CD8-positive, alpha-beta memory T cell (primary cell): ENCODE measurements around the gene TRMT1. TPM values are rescaled to one million over a fixed set of nuclear protein-coding genes. Genes with fewer than 3 reads are reported as not detected.
A peak's percentile ranks its signal among the peaks of the same experiment; 100 is the strongest.

Experiments used
- CTCF ChIA-PET: fragments of 350-600 bp; sonication (Branson Sonifier 250); formaldehyde crosslinking; loops from one replicate; lab custom pipeline; 2021; ENCODE audit warnings: antibody characterized with exemption; lab: Charles Lee
- POLR2A ChIA-PET: fragments of 350-600 bp; sonication (Branson Sonifier 250); formaldehyde crosslinking; loops from one replicate; lab custom pipeline; 2021; ENCODE audit warnings: antibody characterized with exemption; lab: Charles Lee
- DNase-seq, 5 donors: peaks; one replicate each; pipeline versions ENCODE4 v3.0.0 to v3.0.0-alpha.2; 2020 to 2022; ENCODE audit warnings: mixed read lengths in 1 of 5
- H3K27ac ChIP-seq: one replicate; pipeline ENCODE4 v1.7.0; 2013; ENCODE audit warnings: low read depth, mild to moderate bottlenecking, low read length, moderate library complexity
- H3K27me3 ChIP-seq: 2 replicates; pipeline ENCODE4 v1.7.0; 2013; ENCODE audit warnings: low read length, mild to moderate bottlenecking; ENCODE audit not compliant: insufficient read depth, poor library complexity, severe bottlenecking
- H3K36me3 ChIP-seq: 2 replicates; pipeline ENCODE4 v1.7.0; 2013; ENCODE audit warnings: mild to moderate bottlenecking, low read length, moderate library complexity; ENCODE audit not compliant: insufficient read depth
- H3K4me1 ChIP-seq: 2 replicates; pipeline ENCODE4 v1.7.0; 2013; ENCODE audit warnings: mild to moderate bottlenecking, low read length, moderate library complexity; ENCODE audit not compliant: insufficient read depth
- H3K4me3 ChIP-seq: 2 replicates; pipeline ENCODE4 v1.7.0; 2013; ENCODE audit warnings: mild to moderate bottlenecking, low read length
- H3K9me3 ChIP-seq: 2 replicates; pipeline ENCODE4 v1.7.0; 2013; ENCODE audit warnings: mild to moderate bottlenecking, low read length
- H3K27ac Mint-ChIP-seq, 8 donors: one replicate each; pipeline ENCODE4 v1.8.0; 2020 to 2021; ENCODE audit warnings: mixed read lengths in 8 of 8, mild to moderate bottlenecking in 6 of 8, inconsistent platforms in 3 of 8, moderate library complexity in 3 of 8
- H3K27me3 Mint-ChIP-seq, 2 donors: one replicate each; pipeline ENCODE4 v1.8.0; 2020 to 2021; ENCODE audit warnings: mixed read lengths in 2 of 2, mild to moderate bottlenecking in 1 of 2, moderate library complexity in 1 of 2
- H3K36me3 Mint-ChIP-seq, 3 donors: one replicate each; pipeline ENCODE4 v1.8.0; 2020 to 2021; ENCODE audit warnings: mixed read lengths in 3 of 3, inconsistent platforms in 1 of 3, mild to moderate bottlenecking in 1 of 3
- H3K4me1 Mint-ChIP-seq, 3 donors: one replicate each; pipeline ENCODE4 v1.8.0; 2020 to 2021; ENCODE audit warnings: mixed read lengths in 3 of 3, inconsistent platforms in 1 of 3, mild to moderate bottlenecking in 1 of 3
- H3K4me3 Mint-ChIP-seq, 7 donors: one replicate each; pipeline ENCODE4 v1.8.0; 2020 to 2021; ENCODE audit warnings: mixed read lengths in 7 of 7, mild to moderate bottlenecking in 6 of 7, moderate library complexity in 4 of 7, inconsistent platforms in 2 of 7
- H3K9me3 Mint-ChIP-seq, 5 donors: one replicate each; pipeline ENCODE4 v1.8.0; 2020 to 2022; ENCODE audit warnings: mixed read lengths in 5 of 5, mild to moderate bottlenecking in 3 of 5, moderate library complexity in 2 of 5, inconsistent platforms in 1 of 5
- polyA plus RNA-seq: library from polyadenylated mRNA; unstranded; fragments of 300-500 nt; fragmentation: Illumina TruSeq; gene quantifications from one replicate; pipeline ENCODE4 v1.2.3, GENCODE V29; 2021
- total RNA-seq, 2 experiments: library from RNA; stranded (reverse); gene quantifications; one replicate each; pipeline ENCODE4 v1.2.3, GENCODE V29; 2021

The TRMT1 gene
- total and polyA plus RNA-seq, 3 experiments from 2014 or later: 18.2 to 138 (median 138) TPM

DNA sequence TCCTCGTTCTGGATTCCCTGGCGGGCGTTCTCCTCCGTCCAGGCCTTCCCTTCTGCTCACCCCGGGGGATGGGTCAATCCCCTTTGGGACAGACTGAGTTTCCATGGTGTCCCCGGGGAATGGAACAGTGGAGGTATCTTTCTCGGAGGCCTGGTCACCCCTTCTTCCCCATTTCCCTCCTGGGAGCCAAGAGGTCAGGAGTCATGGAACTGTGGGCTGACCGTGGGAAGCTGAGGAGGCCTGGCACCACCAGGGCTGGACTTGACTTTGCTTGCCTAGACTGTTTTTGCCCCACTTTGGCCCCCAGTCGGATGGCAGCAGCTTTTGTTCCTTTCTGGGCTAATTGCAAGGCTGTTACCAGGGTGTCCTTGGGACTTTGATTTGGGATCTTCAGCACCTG, 3.5 kb upstream of the TRMT1 start:
- Mint-ChIP-seq H3K9me3 (no peaks in the 10 kb centered on the region), H3K27ac (peak overlapping the region in 4 of 8 donors; percentile 46 to 93 (median 75)), H3K27me3 (peaks cover 0 to 5% of the 10 kb centered on the region in 2 donors), H3K4me3 (peak overlapping the region in 6 of 7 donors; percentile 65 to 91 (median 82)), H3K36me3 (peaks cover 0 to 25% (median 0%) of the 10 kb centered on the region in 3 donors), H3K4me1 (peaks cover 61 to 74% (median 68%) of the 10 kb centered on the region in 3 donors)
- Histone ChIP-seq H3K27ac (peak overlapping the region; percentile 32), H3K4me1 (peaks cover 36% of the 10 kb centered on the region), H3K9me3 (no peaks in the 10 kb centered on the region), H3K36me3 (no peaks in the 10 kb centered on the region), H3K27me3 (no peaks in the 10 kb centered on the region), H3K4me3 (no peak overlapping the region)
- DNase-seq: no peak
- ChIA-PET POLR2A (no interaction called here), CTCF (interaction anchor here (0.8 to 3.8 kb wide), 3 partner anchors 8 to 33 kb away, joined by 3 to 22 read pairs (median 3); no protein-coding TSS in a partner anchor)

DNA sequence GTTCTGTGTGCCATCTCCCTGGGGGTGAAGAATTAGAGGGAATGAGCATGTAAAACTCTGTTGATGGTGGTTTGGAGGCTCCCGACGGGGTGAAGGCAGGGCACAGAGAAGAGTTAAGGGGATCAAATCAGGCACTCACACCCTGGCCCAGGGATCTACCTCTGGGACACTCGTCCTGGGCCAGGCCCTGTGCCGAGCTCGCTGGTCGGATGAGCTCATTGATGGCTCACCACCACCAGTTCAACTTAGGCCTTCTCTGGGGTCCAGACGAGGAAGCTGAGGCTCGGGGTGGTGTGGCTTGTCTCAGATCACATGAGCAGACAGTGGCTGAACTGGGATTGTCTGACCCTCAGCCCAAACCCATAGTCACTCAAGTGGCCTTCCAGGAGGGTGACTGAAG, 3.1 kb upstream of the TRMT1 start:
- Mint-ChIP-seq H3K4me3 (peak overlapping the region; percentile 74 to 92 (median 88)), H3K27ac (peak overlapping the region; percentile 41 to 84 (median 64)), H3K9me3 (no peaks in the 10 kb centered on the region), H3K27me3 (peaks cover 0 to 5% of the 10 kb centered on the region in 2 donors), H3K36me3 (peaks cover 0 to 26% (median 0%) of the 10 kb centered on the region in 3 donors), H3K4me1 (peaks cover 61 to 74% (median 68%) of the 10 kb centered on the region in 3 donors)
- H3K4me1 ChIP-seq: peaks cover 36% of the 10 kb centered on the region
- H3K27ac ChIP-seq: peak overlapping the region; percentile 68
- DNase-seq: no peak
- POLR2A ChIA-PET: no interaction called here
- no peaks in the 10 kb centered on the region for H3K36me3 ChIP-seq
- H3K9me3 ChIP-seq: no peaks in the 10 kb centered on the region
- no peaks in the 10 kb centered on the region for H3K27me3 ChIP-seq
- no peak overlapping the region for H3K4me3 ChIP-seq
- CTCF ChIA-PET: interaction anchor here (0.8 to 3.8 kb wide), 3 partner anchors 8 to 33 kb away, joined by 3 to 22 read pairs (median 3); no protein-coding TSS in a partner anchor

DNA sequence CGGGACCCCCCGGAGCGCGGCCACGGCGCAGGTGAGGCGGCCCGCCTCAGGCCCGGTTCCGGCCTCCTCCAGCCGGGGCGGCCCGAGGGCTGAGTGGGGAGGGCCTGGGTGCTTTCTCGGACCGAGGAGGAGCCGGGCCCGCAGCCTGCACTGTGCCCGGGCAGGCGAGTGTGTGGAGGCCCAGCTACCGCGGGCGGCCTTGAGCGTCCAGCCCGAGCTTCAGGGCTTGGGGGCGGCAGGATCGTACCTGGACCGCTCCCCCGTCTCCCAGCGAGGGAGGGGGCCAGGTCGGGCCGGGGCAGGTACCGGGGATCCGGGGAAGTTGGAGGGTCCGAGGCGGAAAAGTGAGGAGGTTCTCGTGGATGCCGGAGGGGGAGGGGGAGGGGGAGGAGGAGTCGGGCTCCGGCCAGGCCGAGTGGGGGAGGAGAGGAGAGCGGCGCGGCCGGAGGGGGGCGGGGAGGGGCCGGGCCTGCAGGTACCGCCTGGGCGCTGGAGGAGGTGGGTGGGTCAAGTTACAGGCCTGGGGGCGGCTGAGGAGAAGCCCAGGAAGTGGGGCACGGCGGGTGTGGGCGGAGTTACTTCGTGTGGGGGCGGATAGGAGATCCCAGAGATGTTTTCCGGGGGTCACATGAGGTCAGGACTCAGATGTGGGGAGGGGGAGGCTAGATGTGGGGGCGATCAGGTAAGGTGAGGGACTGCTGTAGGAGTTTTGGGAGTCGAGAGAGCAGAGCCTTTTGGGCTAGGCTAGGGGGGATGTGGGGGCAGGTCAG, 2.1 kb upstream of the TRMT1 start:
- no peaks in the 10 kb centered on the region for H3K9me3 Mint-ChIP-seq
- no peaks in the 10 kb centered on the region for H3K36me3 ChIP-seq
- DNase-seq: peak in 1 of 5 donors; percentile 64
- H3K4me3 Mint-ChIP-seq: peak overlapping the region; percentile 74 to 92 (median 88)
- no peaks in the 10 kb centered on the region for H3K9me3 ChIP-seq
- H3K27ac ChIP-seq: peak overlapping the region; percentile 68
- peaks cover 0 to 5% of the 10 kb centered on the region in 2 donors for H3K27me3 Mint-ChIP-seq
- peaks cover 58 to 70% (median 68%) of the 10 kb centered on the region in 3 donors for H3K4me1 Mint-ChIP-seq
- peaks cover 0 to 29% (median 0%) of the 10 kb centered on the region in 3 donors for H3K36me3 Mint-ChIP-seq
- CTCF ChIA-PET: interaction anchor here (0.8 to 3.8 kb wide), 8 partner anchors 14 to 669 kb away, joined by 3 to 22 read pairs (median 4); partner anchors contain the start of genes IER2 and STX10
- H3K27me3 ChIP-seq: no peaks in the 10 kb centered on the region
- peak overlapping the region in 7 of 8 donors; percentile 17 to 93 (median 81) for H3K27ac Mint-ChIP-seq
- POLR2A ChIA-PET: interaction anchor here (0.6 to 2.2 kb wide), 5 partner anchors 19 to 76 kb away, joined by 5 to 22 read pairs (median 10); partner anchors contain the start of genes IER2 and STX10
- H3K4me3 ChIP-seq: peak overlapping the region; percentile 30
- peaks cover 36% of the 10 kb centered on the region for H3K4me1 ChIP-seq

DNA sequence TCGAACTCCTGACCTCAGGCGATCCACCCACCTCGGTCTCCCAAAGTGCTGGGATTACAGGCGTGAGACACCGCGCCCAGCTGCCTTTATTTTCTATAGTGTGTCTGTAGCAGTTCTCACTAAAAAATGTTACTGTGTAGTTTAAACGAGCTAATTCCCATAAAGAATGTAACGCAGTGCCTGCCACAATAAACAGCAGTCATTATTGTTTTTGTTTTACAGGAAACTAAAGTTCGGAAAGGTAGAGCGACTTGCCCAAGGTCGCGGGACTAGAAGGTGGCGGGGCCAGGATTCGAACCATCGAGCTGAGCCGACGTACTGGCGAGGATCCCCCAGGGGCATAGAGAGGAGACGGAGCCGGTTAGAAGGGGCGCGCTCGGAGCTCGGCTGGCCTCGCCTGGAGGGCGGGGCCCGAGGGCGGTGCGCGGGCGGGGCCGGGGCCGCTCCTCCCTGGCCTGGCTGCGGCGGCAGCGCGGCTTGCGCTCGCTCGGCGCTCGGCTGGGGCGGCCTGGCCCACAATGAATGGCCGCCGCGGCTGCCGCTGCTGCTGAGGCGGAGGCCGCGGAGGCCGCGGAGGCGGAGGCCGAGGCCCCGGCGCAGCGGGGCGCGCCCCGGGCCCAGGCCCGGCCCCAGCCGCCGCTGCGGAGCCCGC, 1.4 kb upstream of the TRMT1 start, which contains the start of gene NACC1:
Gene NACC1, plus strand, starts transcription at position 493 of the 652 bp plus-strand sequence. CDS start 16,944 bp downstream, outside the sequence.
- Histone ChIP-seq H3K27me3 (no peaks in the 10 kb centered on the region), H3K9me3 (no peaks in the 10 kb centered on the region), H3K36me3 (no peaks in the 10 kb centered on the region), H3K4me3 (peak within 1 kb of the TSS; percentile 81), H3K27ac (peak within 1 kb of the TSS; percentile 68), H3K4me1 (peaks cover 36% of the 10 kb centered on the region)
- Mint-ChIP-seq H3K9me3 (no peaks in the 10 kb centered on the region), H3K27me3 (peaks cover 0 to 5% of the 10 kb centered on the region in 2 donors), H3K36me3 (peaks cover 0 to 29% (median 0%) of the 10 kb centered on the region in 3 donors), H3K4me3 (peak within 1 kb of the TSS; percentile 90 to 98 (median 92)), H3K4me1 (peaks cover 55 to 66% (median 64%) of the 10 kb centered on the region in 3 donors), H3K27ac (peak within 1 kb of the TSS; percentile 78 to 97 (median 95))
- CTCF ChIA-PET: interaction anchor here (0.7 to 3.8 kb wide), 8 partner anchors 13 to 670 kb away, joined by 3 to 22 read pairs (median 4); partner anchors contain the start of genes IER2 and STX10
- POLR2A ChIA-PET: interaction anchor here (0.5 to 2.2 kb wide), 10 partner anchors 13 to 929 kb away, joined by 3 to 22 read pairs (median 7); partner anchors contain the start of genes IER2 and STX10
- DNase-seq: peak; percentile 81 to 89 (median 87)

DNA sequence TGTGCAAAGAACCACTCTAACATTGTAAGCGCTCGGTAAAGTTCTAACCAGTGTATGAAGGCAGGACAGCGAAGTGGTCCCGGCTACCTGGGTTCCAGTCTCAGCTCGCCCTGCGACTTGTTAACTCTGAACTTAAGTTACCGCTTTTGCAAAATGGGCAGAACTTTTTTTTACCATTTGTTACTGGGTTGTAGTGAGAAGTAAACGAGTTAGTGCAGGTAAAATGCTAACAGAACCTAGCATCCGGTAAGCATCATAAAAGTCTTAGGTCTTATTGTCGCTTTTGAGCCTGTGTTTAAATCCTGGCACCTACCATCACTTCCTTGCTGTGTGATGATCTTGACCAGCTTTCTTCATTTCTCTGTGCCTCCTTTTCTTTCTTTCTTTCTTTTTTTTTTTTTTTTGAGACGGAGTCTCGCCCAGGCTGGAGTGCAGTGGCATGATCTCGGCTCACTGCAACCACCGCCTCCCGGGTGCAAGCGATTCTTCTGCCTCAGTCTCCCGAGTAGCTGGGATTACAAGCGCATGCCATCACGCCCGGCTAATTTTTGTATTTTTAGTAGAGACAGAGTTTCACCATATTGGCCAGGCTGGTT, 734 bp upstream of the TRMT1 start:
- ChIA-PET POLR2A (interaction anchor here (0.5 to 2.2 kb wide), 12 partner anchors 12 to 928 kb away, joined by 3 to 22 read pairs (median 6); partner anchors contain the start of genes IER2 and STX10), CTCF (interaction anchor here (0.7 to 3.8 kb wide), 8 partner anchors 13 to 671 kb away, joined by 3 to 22 read pairs (median 4); partner anchors contain the start of genes IER2 and STX10)
- Mint-ChIP-seq H3K9me3 (no peaks in the 10 kb centered on the region), H3K36me3 (peaks cover 0 to 34% (median 0%) of the 10 kb centered on the region in 3 donors), H3K27me3 (peaks cover 0 to 5% of the 10 kb centered on the region in 2 donors), H3K4me3 (peak overlapping the region; percentile 90 to 98 (median 92)), H3K27ac (peak overlapping the region; percentile 78 to 97 (median 95)), H3K4me1 (peaks cover 49 to 60% (median 58%) of the 10 kb centered on the region in 3 donors)
- no peak for DNase-seq
- H3K4me1 ChIP-seq: peaks cover 36% of the 10 kb centered on the region
- peak overlapping the region; percentile 81 for H3K4me3 ChIP-seq
- H3K27me3 ChIP-seq: no peaks in the 10 kb centered on the region
- H3K36me3 ChIP-seq: no peaks in the 10 kb centered on the region
- H3K9me3 ChIP-seq: no peaks in the 10 kb centered on the region
- peak overlapping the region; percentile 57 for H3K27ac ChIP-seq

DNA sequence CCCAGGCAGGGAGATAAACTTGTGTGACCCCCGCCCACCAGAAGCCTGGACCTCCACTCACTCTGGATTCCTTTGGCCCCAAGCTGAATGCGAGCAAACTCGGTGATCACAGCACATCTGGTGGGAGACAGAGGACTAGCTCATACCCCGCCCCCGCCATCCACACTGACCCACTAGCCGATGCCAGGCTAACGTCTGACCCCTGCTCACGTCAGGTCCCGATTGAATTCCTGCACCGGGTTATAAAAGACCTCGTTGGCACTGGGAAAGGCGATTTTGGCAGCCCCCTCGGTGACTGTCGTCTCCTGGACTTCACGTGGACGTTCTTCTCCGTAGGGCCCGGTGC, 631 bp downstream of the TRMT1 start:
- H3K9me3 ChIP-seq: no peaks in the 10 kb centered on the region
- H3K36me3 ChIP-seq: no peaks in the 10 kb centered on the region
- H3K27ac Mint-ChIP-seq: peak overlapping the region in 6 of 8 donors; percentile 51 to 95 (median 94)
- H3K27me3 ChIP-seq: no peaks in the 10 kb centered on the region
- no peak for DNase-seq
- peak overlapping the region; percentile 81 for H3K4me3 ChIP-seq
- H3K4me3 Mint-ChIP-seq: peak overlapping the region; percentile 90 to 98 (median 92)
- CTCF ChIA-PET: interaction anchor here (2.2 kb wide), 1 partner anchor 11 kb away, joined by 8 read pairs; no protein-coding TSS in a partner anchor
- peaks cover 0 to 31% (median 0%) of the 10 kb centered on the region in 3 donors for H3K36me3 Mint-ChIP-seq
- H3K4me1 ChIP-seq: peaks cover 35% of the 10 kb centered on the region
- peaks cover 0 to 5% of the 10 kb centered on the region in 2 donors for H3K27me3 Mint-ChIP-seq
- H3K9me3 Mint-ChIP-seq: no peaks in the 10 kb centered on the region
- peaks cover 36 to 46% (median 45%) of the 10 kb centered on the region in 3 donors for H3K4me1 Mint-ChIP-seq
- peak overlapping the region; percentile 57 for H3K27ac ChIP-seq
- POLR2A ChIA-PET: interaction anchor here (0.5 to 1.2 kb wide), 2 partner anchors 34 to 52 kb away, joined by 3 to 5 read pairs; partner anchors contain the start of genes IER2 and STX10

DNA sequence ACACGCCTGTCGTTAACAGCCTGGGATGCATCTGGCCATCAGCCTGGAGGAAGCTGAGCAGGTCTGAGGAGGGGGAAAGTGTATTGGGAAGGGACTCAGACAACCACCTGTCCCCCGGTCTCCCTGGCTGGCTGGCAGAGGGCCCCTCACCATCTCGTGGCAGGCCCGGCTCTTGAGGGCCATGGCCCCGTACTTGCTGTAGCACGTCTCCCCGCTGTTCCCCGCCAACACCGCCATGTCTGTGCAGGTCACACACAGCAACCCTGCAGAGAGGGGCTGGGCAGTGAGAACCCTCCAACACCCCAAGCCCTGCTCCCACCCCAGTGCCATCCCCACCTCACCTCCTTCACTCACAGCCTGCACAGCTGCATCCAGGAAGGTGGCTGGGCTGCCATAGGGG, 4.0 kb downstream of the TRMT1 start:
- ChIA-PET POLR2A (no interaction called here), CTCF (interaction anchor here (1.7 to 1.8 kb wide), 2 partner anchors 11 to 37 kb away, joined by 3 read pairs; no protein-coding TSS in a partner anchor)
- no peak overlapping the region for H3K27ac ChIP-seq
- no peaks in the 10 kb centered on the region for H3K36me3 ChIP-seq
- H3K27ac Mint-ChIP-seq: no peak overlapping the region
- no peaks in the 10 kb centered on the region for H3K9me3 ChIP-seq
- no peak for DNase-seq
- peaks cover 12% of the 10 kb centered on the region for H3K4me1 ChIP-seq
- no peaks in the 10 kb centered on the region for H3K27me3 ChIP-seq
- H3K27me3 Mint-ChIP-seq: peaks cover 0 to 3% of the 10 kb centered on the region in 2 donors
- no peak overlapping the region for H3K4me3 ChIP-seq
- no peak overlapping the region for H3K4me3 Mint-ChIP-seq
- peaks cover 18 to 21% (median 20%) of the 10 kb centered on the region in 3 donors for H3K4me1 Mint-ChIP-seq
- no peaks in the 10 kb centered on the region for H3K9me3 Mint-ChIP-seq
- peaks cover 0 to 41% (median 0%) of the 10 kb centered on the region in 3 donors for H3K36me3 Mint-ChIP-seq
